HG03442 (cell line): ENCODE data around the gene GSK3A.

Experiments used
- ATAC-seq: cut with Tn5 transposase; IDR thresholded peaks from one replicate; pipeline ENCODE4 v1.9.1; 2021; ENCODE audit warnings: mild to moderate bottlenecking, moderate library complexity; ENCODE audit not compliant: unreplicated experiment

The GSK3A gene

DNA sequence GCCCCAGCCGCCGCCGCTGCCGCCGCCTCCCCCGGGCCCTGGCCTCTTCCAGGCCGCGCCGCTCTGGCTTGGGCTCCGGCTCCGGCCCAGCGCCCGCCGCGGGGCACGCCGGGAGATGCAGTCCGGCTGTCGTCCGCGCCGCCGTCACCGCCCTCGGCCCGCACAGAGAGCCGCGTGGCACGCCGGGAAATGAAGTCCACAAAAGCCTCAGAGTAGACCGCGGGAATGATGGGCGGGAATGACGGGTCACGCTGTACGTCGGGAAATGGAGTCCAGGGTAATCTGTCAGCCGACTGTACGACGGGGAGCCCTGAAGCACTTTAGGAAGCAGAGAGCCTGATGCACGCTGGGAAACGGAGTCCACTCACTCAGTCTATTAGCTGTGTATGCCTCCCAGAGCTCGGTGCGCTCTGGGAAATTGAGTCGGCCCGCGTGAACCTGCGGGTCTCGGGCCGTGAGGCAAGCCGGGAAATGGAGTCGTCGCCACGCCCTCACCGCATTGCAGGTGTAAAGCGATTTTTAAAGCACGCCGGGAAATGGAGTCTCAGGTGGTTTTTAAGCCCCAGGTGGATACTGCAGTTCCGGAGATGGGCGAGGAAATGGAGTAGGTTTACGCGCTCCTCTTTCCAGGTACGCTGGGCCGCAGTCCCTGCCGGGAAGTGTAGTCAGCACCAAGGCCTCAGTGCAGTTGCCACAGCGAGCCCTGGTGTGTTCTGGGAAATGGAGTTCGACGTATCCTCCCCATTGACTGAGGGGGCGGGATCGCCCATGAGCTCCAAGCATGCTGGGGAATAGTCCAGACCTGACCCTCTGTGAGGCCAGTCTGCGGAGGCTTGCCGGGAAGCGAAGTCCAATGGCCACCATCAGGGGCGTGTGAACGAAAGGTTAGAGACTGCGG is at the start of gene GSK3A:
Gene GSK3A (minus strand): TSS at position 91 of the 898 bp plus-strand sequence. CDS start 137 bp downstream, outside the sequence.
- ATAC-seq, result peak; percentile 56

- no peak for ATAC-seq
These were observed 49.0 kb upstream of the GSK3A start for GRCh38 chr19:42291435-42291810.

- no peak for ATAC-seq
These were observed 48.4 kb upstream of the GSK3A start for GRCh38 chr19:42290523-42291434.

GRCh38 chr19:42290136-42290522 is 47.7 kb upstream of the GSK3A start:
- ATAC-seq, result no peak

- no peak for ATAC-seq
These were observed 47.2 kb upstream of the GSK3A start for GRCh38 chr19:42289556-42290041.

GRCh38 chr19:42288881-42289555 is 46.6 kb upstream of the GSK3A start:
- no peak for ATAC-seq

DNA sequence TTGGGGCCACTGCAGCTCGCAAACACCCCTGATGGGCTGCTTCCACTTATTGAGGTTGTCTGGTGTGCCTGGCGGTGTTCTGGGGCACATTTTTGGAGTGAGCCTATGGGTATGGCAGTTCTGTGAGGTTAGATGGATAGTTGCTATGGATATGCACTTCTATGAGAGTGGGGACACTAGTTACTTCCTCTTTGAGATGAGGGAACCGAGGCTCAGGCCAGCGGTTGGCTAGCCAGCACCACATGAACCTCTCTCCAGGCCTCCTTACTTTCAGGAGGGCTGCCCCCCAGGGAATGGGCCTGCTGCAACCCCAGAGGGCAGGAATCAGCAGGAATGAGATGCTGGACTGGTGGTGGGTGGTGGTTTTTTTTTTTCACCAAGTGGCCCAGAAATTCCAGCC is 46.0 kb upstream of the GSK3A start:
- ATAC-seq, result no peak

DNA sequence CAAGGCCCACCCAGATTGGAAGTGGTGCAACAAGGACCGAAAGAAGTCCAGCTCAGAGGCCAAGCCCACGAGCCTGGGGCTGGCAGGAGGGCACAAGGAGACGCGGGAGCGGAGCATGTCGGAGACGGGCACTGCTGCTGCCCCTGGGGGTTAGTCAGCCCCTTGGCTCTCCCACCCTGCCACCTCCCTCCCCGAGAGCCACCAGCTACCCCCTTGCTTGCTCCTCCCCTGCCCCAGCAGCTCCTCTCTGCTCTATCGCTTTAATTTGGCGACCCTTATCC is 45.4 kb upstream of the GSK3A start:
- no peak for ATAC-seq

- no peak for ATAC-seq
These were observed 44.8 kb upstream of the GSK3A start for GRCh38 chr19:42287017-42287826.

DNA sequence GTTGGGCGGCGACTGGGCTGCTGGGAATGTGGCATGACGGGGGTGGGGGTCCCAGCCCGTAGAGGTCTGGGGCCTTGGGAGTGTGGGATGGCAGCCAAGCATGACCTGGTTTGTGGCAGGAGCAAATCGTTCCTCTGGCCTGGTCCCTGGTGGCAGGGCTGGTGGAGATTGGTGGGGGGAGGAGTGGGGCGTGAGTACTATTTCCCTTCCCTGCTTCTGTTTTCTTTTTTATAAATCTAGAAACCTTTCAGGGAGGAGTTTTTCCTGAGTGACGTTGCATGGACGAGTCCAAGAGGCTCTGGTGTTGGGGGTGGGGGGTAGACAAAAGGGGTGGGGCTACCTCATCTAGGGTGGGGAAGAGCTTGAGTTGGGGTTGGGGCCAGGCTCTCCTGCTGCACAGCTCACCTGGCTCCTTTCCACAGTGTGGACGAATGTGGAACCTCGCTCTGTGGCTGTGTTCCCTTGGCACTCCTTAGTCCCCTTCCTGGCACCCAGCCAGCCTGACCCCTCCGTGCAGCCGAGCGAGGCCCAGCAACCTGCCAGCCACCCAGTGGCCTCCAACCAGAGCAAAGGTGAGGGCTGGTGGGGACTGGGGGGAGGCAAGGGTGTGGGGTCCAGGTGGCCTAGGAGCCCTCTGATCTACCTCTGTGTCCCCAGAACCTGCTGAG is 44.1 kb upstream of the GSK3A start:
- ATAC-seq, result no peak

- no peak for ATAC-seq
These were observed 43.6 kb upstream of the GSK3A start for GRCh38 chr19:42285988-42286348.

GRCh38 chr19:42285541-42285941 is 43.1 kb upstream of the GSK3A start:
- ATAC-seq, result no peak

- ATAC-seq, result no peak
These were observed 42.4 kb upstream of the GSK3A start for GRCh38 chr19:42284591-42285341.

- ATAC-seq, result peak; percentile 21
These were observed 41.7 kb upstream of the GSK3A start for GRCh38 chr19:42284066-42284501.

DNA sequence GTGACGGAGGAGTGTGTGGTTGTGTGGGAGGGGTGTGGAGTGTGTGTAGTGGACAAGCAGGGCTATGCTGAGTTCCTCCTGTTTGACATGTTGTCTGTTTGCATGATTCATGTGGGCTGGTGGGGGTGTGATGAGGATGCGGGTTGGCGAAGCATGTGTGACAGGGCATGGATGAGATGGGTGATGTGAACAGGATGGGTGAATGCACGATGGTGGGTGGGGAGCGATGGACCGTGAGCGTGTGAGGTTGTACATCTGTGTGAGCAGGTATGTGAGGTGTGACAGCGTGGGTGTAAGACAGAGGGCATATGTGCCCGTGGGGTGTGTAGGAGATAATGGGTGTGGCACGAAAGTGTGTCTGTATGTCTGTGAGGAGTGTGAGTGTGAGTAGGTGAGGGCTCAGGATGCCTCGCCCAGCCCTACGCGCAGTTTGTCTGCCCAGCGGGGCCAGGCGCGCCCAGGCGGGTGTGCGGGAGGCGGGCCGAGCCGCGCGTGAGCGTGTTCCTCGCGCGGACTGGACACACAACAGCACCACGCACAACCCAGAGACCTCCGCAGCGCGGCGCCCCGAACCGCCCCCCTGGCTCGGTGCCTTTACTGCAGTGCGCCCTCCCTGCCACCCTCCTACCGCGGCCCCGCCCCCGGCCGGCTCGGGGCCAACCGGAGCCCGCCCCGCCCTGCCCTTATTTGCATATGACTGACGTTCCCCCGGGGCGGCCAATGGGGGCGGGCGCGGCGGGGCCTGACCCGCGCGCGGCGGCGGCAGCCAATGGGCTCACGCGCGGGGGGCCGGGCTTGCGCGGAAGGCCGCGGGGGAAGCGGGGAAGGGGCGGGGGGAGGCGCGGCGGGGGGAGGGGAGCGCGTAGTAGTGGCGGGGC is 41.0 kb upstream of the GSK3A start:
- peak; percentile 41 for ATAC-seq

- ATAC-seq, result no peak
These were observed 40.4 kb upstream of the GSK3A start for GRCh38 chr19:42282819-42283187.

DNA sequence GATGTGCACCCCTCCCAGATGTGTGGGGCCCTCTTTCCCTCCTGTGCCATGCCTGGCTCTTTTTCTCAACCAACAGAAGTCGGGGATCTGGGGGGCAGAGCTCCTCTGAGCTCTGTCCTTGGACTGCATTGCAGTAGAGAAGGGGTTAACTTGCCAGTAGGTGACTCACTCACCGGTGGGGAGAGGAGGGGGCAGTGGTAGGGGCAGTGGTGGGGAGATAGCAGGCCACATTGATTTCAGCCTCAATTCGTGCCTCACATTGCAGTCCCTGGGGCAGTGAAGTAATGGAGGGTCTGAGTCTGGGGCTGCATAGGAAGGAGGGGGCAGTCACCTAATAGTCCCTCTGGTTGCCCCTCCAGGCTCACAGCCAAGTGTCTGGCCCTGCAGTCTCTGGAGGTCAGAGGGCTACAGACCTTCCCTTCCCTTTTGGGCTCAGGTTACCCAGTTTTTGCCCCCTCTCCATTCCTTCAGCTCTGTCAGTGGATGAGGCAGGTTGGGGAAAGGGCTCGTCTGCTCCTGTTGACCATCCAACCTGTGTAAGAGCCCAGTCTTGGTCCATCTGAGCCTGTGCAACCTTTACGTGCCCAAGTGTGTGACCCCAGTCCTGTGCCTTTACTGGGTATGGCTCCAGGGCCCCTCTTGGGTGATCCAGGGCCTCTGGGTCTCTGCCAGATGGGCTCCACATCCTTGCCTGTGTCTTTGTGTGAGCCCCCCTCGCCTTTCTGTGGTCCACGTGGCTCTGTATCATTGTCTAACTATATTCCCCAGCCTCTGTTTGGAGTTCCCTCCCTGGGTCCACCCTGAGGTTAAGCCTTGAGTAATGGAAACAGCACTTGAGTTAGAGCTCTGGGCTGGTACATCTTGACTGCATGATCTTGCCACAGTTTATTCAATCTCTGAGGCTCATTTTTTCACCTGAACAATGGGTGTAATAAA is 39.7 kb upstream of the GSK3A start:
- ATAC-seq, result no peak
